Heart left ventricle (tissue), 13 donors: Measurements from ENCODE around the gene MAP3K20.

Source experiments
- CTCF ChIP-seq, 12 donors: fragments of 200-600 bp; sonication (generic) in 4 of 12; IDR thresholded peaks; one replicate each; pipeline versions ENCODE4 v1.5.0 to v1.8.0; 2018 to 2022; ENCODE audit warnings: antibody characterized with exemption in 12 of 12, mild to moderate bottlenecking in 5 of 12
- POLR2A ChIP-seq, 2 donors: fragments of 450-650 bp; IDR thresholded peaks; one replicate each; pipeline ENCODE4 v1.6.1; 2017; ENCODE audit warnings: antibody characterized with exemption in 2 of 2, mild to moderate bottlenecking in 2 of 2, moderate library complexity in 2 of 2
- donor health status: ischemic (EF 13 %, LVEDD 7.1; RV severe dilation, severe dysfunction).
- donor health status: DM: no; HTN: yes; CAD: no.
- donor health status: DM: no; HTN: no; CAD: no.
- donor health status: ischemic (EF 25% LVEDD 6.9; RV normal size, moderate dysfunction).
- donor health status: ischemic (EF 25% LVEDD 5.7; RV mildly dilated, moderate dysfunction).
- donor health status: ischemic (EF 35%, LVEDD 5.7; RV mildly dilated, moderate dysfunction).
- donor health status: nonischemic (EF 11% LVEDD 7.7; RV severe dilation, severe dysfunction).
- donor health status: DM: yes; HTN: yes; CAD: no.
- donor health status: PGD.
- donor health status: ischemic (EF 29% LVEDD 5.4; RV normal size, mild dysfunction).
- donor health status: nonischemic (EF 23%, LVEDD 6.1; RV moderate dilation, normal function).

GRCh38 chr2:173164396-173164795 lies 88.8 kb downstream of the MAP3K20 start:
- TF ChIP-seq CTCF (IDR thresholded peaks at IDR 0.05) = no peak
- TF ChIP-seq POLR2A (IDR thresholded peaks at IDR 0.05) = no peak
